Loucy (cell line): Measurements from ENCODE around the gene SLC16A13.

Experiments
- CTCF ChIP-seq: fragments of 200-600 bp; sonication (generic); conservative IDR thresholded peaks from 2 replicates; pipeline ENCODE4 v1.5.1; 2014; ENCODE audit warnings: mild to moderate bottlenecking, antibody characterized with exemption, low read length
- EZH2phosphoT487 ChIP-seq: fragments of 200-600 bp; IDR thresholded peaks from 2 replicates; pipeline ENCODE4 v1.6.1; 2018; ENCODE audit warnings: antibody characterized with exemption, mild to moderate bottlenecking, moderate library complexity, borderline replicate concordance

- TF ChIP-seq CTCF (no peak), EZH2phosphoT487 (no peak)
Measured at GRCh38 chr17:6989779-6990178, 46.0 kb upstream of the SLC16A13 start.
